Measurements from ENCODE around the gene OSGEPL1.

DNA sequence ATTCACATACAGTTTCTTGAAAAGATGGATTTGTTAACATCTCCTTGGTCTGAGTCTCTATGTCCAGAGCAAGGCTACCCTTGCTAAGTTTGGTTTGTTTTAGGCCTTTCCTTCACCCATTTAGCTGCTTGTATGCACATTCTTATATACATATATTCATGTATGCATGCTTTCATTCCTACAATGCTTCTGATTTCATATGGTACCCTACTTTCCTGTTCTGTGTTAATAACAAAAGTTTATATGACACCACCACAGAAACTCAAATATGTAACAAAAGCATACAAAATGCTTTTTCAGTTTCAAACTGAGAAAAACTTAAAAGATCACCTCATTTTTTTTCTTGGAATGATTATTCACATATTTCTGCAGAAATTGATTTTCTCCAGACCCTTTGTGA lies 39.4 kb downstream of the OSGEPL1 start:
- TF ChIP-seq ZNF274 (IDR thresholded peaks at IDR 0.05; ENCODE audit: low read depth, low read length) (no peak), YY1 (IDR thresholded peaks at IDR 0.05; ENCODE audit: insufficient read depth, insufficient read length) (no peak)

Measured in NT2/D1 (cell line).